ENCODE measurements around the gene HCST. TPM values are rescaled to one million over a fixed set of nuclear protein-coding genes. Genes with fewer than 3 reads are reported as not detected.
"Not testable (repeated sequence)": the region's sequence is repeated elsewhere in the genome, so short reads cannot be mapped to it uniquely, and the experiment has no call there.

HCST gene
- total RNA-seq, 1 experiment from 2014 or later = 2.4 TPM

- peak; percentile 29 for DNase-seq
- Histone ChIP-seq H3K27me3 (ENCODE audit: control insufficient read depth, insufficient read depth, low read length) (no peaks in the 10 kb centered on the region), H3K4me3 (ENCODE audit: insufficient read depth, low read depth, low read length) (no peak overlapping the region), H3K36me3 (replicated peaks; ENCODE audit: control insufficient read depth, insufficient read depth, low read length) (peaks cover 17% of the 10 kb centered on the region)
These were observed 12.8 kb upstream of the HCST start for GRCh38 chr19:35889370-35890112.

- Histone ChIP-seq H3K36me3 (replicated peaks; ENCODE audit: control insufficient read depth, insufficient read depth, low read length) (peaks cover 17% of the 10 kb centered on the region), H3K4me3 (ENCODE audit: insufficient read depth, low read depth, low read length) (no peak overlapping the region), H3K27me3 (ENCODE audit: control insufficient read depth, insufficient read depth, low read length) (no peaks in the 10 kb centered on the region)
- no peak for DNase-seq
These were observed 12.1 kb upstream of the HCST start for GRCh38 chr19:35890113-35890650.

- not testable (repeated sequence) for H3K4me3 ChIP-seq (ENCODE audit: insufficient read depth, low read depth, low read length); DNase-seq
- peaks cover 23% of the 10 kb centered on the region for H3K36me3 ChIP-seq (replicated peaks; ENCODE audit: control insufficient read depth, insufficient read depth, low read length)
These were observed 10.5 kb upstream of the HCST start for GRCh38 chr19:35891819-35892218.

GRCh38 chr19:35894342-35894741 is 8.0 kb upstream of the HCST start:
- H3K36me3 ChIP-seq (replicated peaks; ENCODE audit: control insufficient read depth, insufficient read depth, low read length) = peaks cover 23% of the 10 kb centered on the region
- H3K27me3 ChIP-seq (ENCODE audit: control insufficient read depth, insufficient read depth, low read length) = no peaks in the 10 kb centered on the region
- H3K4me3 ChIP-seq (ENCODE audit: insufficient read depth, low read depth, low read length) = no peak overlapping the region
- DNase-seq = no peak

More at GRCh38 chr19:35891819-35892218, 10.5 kb upstream of the HCST start:
- not testable (repeated sequence) for H3K27me3 ChIP-seq (ENCODE audit: control insufficient read depth, insufficient read depth, low read length)

- Histone ChIP-seq H3K4me3 (ENCODE audit: insufficient read depth, low read depth, low read length) (no peak overlapping the region), H3K36me3 (replicated peaks; ENCODE audit: control insufficient read depth, insufficient read depth, low read length) (peaks cover 18% of the 10 kb centered on the region), H3K27me3 (ENCODE audit: control insufficient read depth, insufficient read depth, low read length) (no peaks in the 10 kb centered on the region)
- peak; percentile 30 for DNase-seq
These were observed 6.3 kb upstream of the HCST start for GRCh38 chr19:35895911-35896642.

GRCh38 chr19:35896643-35897040 is 5.7 kb upstream of the HCST start:
- Histone ChIP-seq H3K4me3 (ENCODE audit: insufficient read depth, low read depth, low read length) (no peak overlapping the region), H3K27me3 (ENCODE audit: control insufficient read depth, insufficient read depth, low read length) (no peaks in the 10 kb centered on the region), H3K36me3 (replicated peaks; ENCODE audit: control insufficient read depth, insufficient read depth, low read length) (peaks cover 18% of the 10 kb centered on the region)
- DNase-seq = peak; percentile 15

- H3K4me3 ChIP-seq (ENCODE audit: insufficient read depth, low read depth, low read length) = no peak overlapping the region
- H3K27me3 ChIP-seq (ENCODE audit: control insufficient read depth, insufficient read depth, low read length) = peaks cover 4% of the 10 kb centered on the region; the same call in 1 of the 2 replicates
- DNase-seq = no peak
- H3K36me3 ChIP-seq (replicated peaks; ENCODE audit: control insufficient read depth, insufficient read depth, low read length) = peaks cover 18% of the 10 kb centered on the region
These were observed 4.5 kb upstream of the HCST start for GRCh38 chr19:35897706-35898451.

GRCh38 chr19:35898499-35898809 is 3.9 kb upstream of the HCST start:
- peaks cover 18% of the 10 kb centered on the region for H3K36me3 ChIP-seq (replicated peaks; ENCODE audit: control insufficient read depth, insufficient read depth, low read length)
- DNase-seq = peak; percentile 72
- H3K4me3 ChIP-seq (ENCODE audit: insufficient read depth, low read depth, low read length) = peak overlapping the region; percentile 85
- H3K27me3 ChIP-seq (ENCODE audit: control insufficient read depth, insufficient read depth, low read length) = peaks cover 4% of the 10 kb centered on the region; the same call in 1 of the 2 replicates

GRCh38 chr19:35899547-35900214 is 2.6 kb upstream of the HCST start:
- peaks cover 4% of the 10 kb centered on the region; the same call in 1 of the 2 replicates for H3K27me3 ChIP-seq (ENCODE audit: control insufficient read depth, insufficient read depth, low read length)
- H3K4me3 ChIP-seq (ENCODE audit: insufficient read depth, low read depth, low read length) = peak overlapping the region; percentile 85
- DNase-seq = peak; percentile 93
- peaks cover 13% of the 10 kb centered on the region for H3K36me3 ChIP-seq (replicated peaks; ENCODE audit: control insufficient read depth, insufficient read depth, low read length)

GRCh38 chr19:35901055-35901644 is 1.2 kb upstream of the HCST start:
- Histone ChIP-seq H3K4me3 (ENCODE audit: insufficient read depth, low read depth, low read length) (no peak overlapping the region; the same call in 1 of the 2 replicates), H3K27me3 (ENCODE audit: control insufficient read depth, insufficient read depth, low read length) (peaks cover 4% of the 10 kb centered on the region; the same call in 1 of the 2 replicates), H3K36me3 (replicated peaks; ENCODE audit: control insufficient read depth, insufficient read depth, low read length) (peaks cover 9% of the 10 kb centered on the region)
- DNase-seq = peak; percentile 40

- Histone ChIP-seq H3K4me3 (ENCODE audit: insufficient read depth, low read depth, low read length) (peak overlapping the region; percentile 47), H3K27me3 (ENCODE audit: control insufficient read depth, insufficient read depth, low read length) (peaks cover 4% of the 10 kb centered on the region; the same call in 1 of the 2 replicates), H3K36me3 (replicated peaks; ENCODE audit: control insufficient read depth, insufficient read depth, low read length) (peaks cover 2% of the 10 kb centered on the region)
- no peak for DNase-seq
These were observed 644 bp downstream of the HCST start for GRCh38 chr19:35902870-35903475.

- DNase-seq = peak; percentile 89
- Histone ChIP-seq H3K36me3 (replicated peaks; ENCODE audit: control insufficient read depth, insufficient read depth, low read length) (no peaks in the 10 kb centered on the region), H3K27me3 (ENCODE audit: control insufficient read depth, insufficient read depth, low read length) (peaks cover 4% of the 10 kb centered on the region; the same call in 1 of the 2 replicates), H3K4me3 (ENCODE audit: insufficient read depth, low read depth, low read length) (peak overlapping the region; percentile 47)
These were observed 1.3 kb downstream of the HCST start for GRCh38 chr19:35903550-35904179.
